DOHH2 (cell line): Measurements from ENCODE around the gene NOC2L.

Experiments used
- H3F3A ChIP-seq: fragments of 200-600 bp; sonication (generic), shearing (Covaris generic); 2 replicates; pipeline ENCODE4 v1.6.0; 2016; ENCODE audit warnings: antibody characterized with exemption, mild to moderate bottlenecking; ENCODE audit not compliant: control insufficient read depth, insufficient read depth
- H3K27ac ChIP-seq: fragments of 200-600 bp; sonication (generic); 2 replicates; pipeline ENCODE4 v1.5.1; 2014; ENCODE audit warnings: low read depth, mild to moderate bottlenecking, low read length, moderate library complexity
- H3K27me3 ChIP-seq: fragments of 200-600 bp; sonication (generic); 2 replicates; pipeline ENCODE4 v1.6.1; 2014; ENCODE audit warnings: mild to moderate bottlenecking, low read length, mixed read lengths; ENCODE audit not compliant: control insufficient read depth
- H3K36me3 ChIP-seq: fragments of 200-600 bp; sonication (generic); 2 replicates; pipeline ENCODE4 v1.6.1; 2014; ENCODE audit warnings: mild to moderate bottlenecking, low read length, moderate library complexity, mixed read lengths; ENCODE audit not compliant: control insufficient read depth
- H3K4me1 ChIP-seq: fragments of 200-600 bp; sonication (generic); 2 replicates; pipeline ENCODE4 v1.6.1; 2014; ENCODE audit warnings: mild to moderate bottlenecking, low read length, mixed read lengths; ENCODE audit not compliant: control insufficient read depth
- H3K4me2 ChIP-seq: fragments of 200-600 bp; sonication (generic); 2 replicates; pipeline ENCODE4 v1.6.0; 2014; ENCODE audit warnings: mild to moderate bottlenecking, low read length, moderate library complexity
- H3K4me3 ChIP-seq: fragments of 200-600 bp; sonication (generic); 2 replicates; pipeline ENCODE4 v1.5.1; 2014; ENCODE audit warnings: mild to moderate bottlenecking, low read length, mixed read lengths
- H3K79me2 ChIP-seq: fragments of 200-600 bp; sonication (generic); 2 replicates; pipeline ENCODE4 v1.6.1; 2014; ENCODE audit warnings: mild to moderate bottlenecking, low read length, mixed read lengths; ENCODE audit not compliant: control insufficient read depth
- H3K9me2 ChIP-seq: fragments of 200-600 bp; sonication (generic); replicated peaks from 2 replicates; pipeline ENCODE4 v1.6.1; 2014; ENCODE audit warnings: mild to moderate bottlenecking, low read length, mixed read lengths; ENCODE audit not compliant: control insufficient read depth
- H3K9me3 ChIP-seq: fragments of 200-600 bp; sonication (generic); 2 replicates; pipeline ENCODE4 v1.6.1; 2014; ENCODE audit warnings: antibody characterized with exemption, low read length, mixed read lengths; ENCODE audit not compliant: control insufficient read depth, insufficient read depth
- H4K20me1 ChIP-seq: fragments of 200-600 bp; sonication (generic); 2 replicates; pipeline ENCODE4 v1.6.0; 2014; ENCODE audit warnings: low read depth, mild to moderate bottlenecking, antibody characterized with exemption, low read length, moderate library complexity; ENCODE audit not compliant: control insufficient read depth, insufficient read depth
- CTCF ChIP-seq: fragments of 200-600 bp; sonication (generic); IDR thresholded peaks from one replicate; pipeline ENCODE4 v1.5.1; 2014; ENCODE audit warnings: antibody characterized with exemption, mild to moderate bottlenecking, low read depth, low read length; ENCODE audit not compliant: poor library complexity, severe bottlenecking
- EZH2phosphoT487 ChIP-seq: fragments of 200-600 bp; sonication (generic); IDR thresholded peaks from 2 replicates; pipeline ENCODE4 v1.6.1; 2017; ENCODE audit warnings: borderline replicate concordance, mild to moderate bottlenecking, antibody characterized with exemption, low read length, moderate library complexity, mixed read lengths

Gene NOC2L

GRCh38 chr1:909861-910310, 49.2 kb downstream of the NOC2L start:
- H3K4me2 ChIP-seq = no peak overlapping the region
- H3F3A ChIP-seq = no peaks in the 10 kb centered on the region
- no peaks in the 10 kb centered on the region for H3K9me2 ChIP-seq
- no peaks in the 10 kb centered on the region for H3K9me3 ChIP-seq
- no peaks in the 10 kb centered on the region for H4K20me1 ChIP-seq
- H3K4me1 ChIP-seq = peaks cover 8% of the 10 kb centered on the region
- no peaks in the 10 kb centered on the region for H3K36me3 ChIP-seq
- H3K79me2 ChIP-seq = no peaks in the 10 kb centered on the region
- H3K27me3 ChIP-seq = peaks cover 20% of the 10 kb centered on the region
- TF ChIP-seq EZH2phosphoT487 (no peak), CTCF (no peak)
- H3K4me3 ChIP-seq = no peak overlapping the region
- no peak overlapping the region for H3K27ac ChIP-seq

- no peak overlapping the region for H3K4me3 ChIP-seq
- no peak for TF ChIP-seq CTCF
- TF ChIP-seq EZH2phosphoT487 = no peak
- H3K79me2 ChIP-seq = no peaks in the 10 kb centered on the region
- H3K27me3 ChIP-seq = peaks cover 20% of the 10 kb centered on the region
- H3K9me2 ChIP-seq = no peaks in the 10 kb centered on the region
- H3K4me2 ChIP-seq = no peak overlapping the region
- no peaks in the 10 kb centered on the region for H3K36me3 ChIP-seq
- peaks cover 9% of the 10 kb centered on the region for H3K4me1 ChIP-seq
- H4K20me1 ChIP-seq = no peaks in the 10 kb centered on the region
- no peaks in the 10 kb centered on the region for H3F3A ChIP-seq
- H3K9me3 ChIP-seq = no peaks in the 10 kb centered on the region
- H3K27ac ChIP-seq = no peak overlapping the region
Measured at GRCh38 chr1:908661-909060, 50.4 kb downstream of the NOC2L start.

GRCh38 chr1:907611-908451, 51.2 kb downstream of the NOC2L start:
- H3K27me3 ChIP-seq = peaks cover 20% of the 10 kb centered on the region
- H3K9me2 ChIP-seq = no peaks in the 10 kb centered on the region
- TF ChIP-seq CTCF (no peak), EZH2phosphoT487 (no peak)
- no peak overlapping the region for H3K4me3 ChIP-seq
- no peaks in the 10 kb centered on the region for H4K20me1 ChIP-seq
- H3K4me1 ChIP-seq = peaks cover 9% of the 10 kb centered on the region
- H3F3A ChIP-seq = no peaks in the 10 kb centered on the region
- no peaks in the 10 kb centered on the region for H3K79me2 ChIP-seq
- H3K36me3 ChIP-seq = no peaks in the 10 kb centered on the region
- H3K27ac ChIP-seq = no peak overlapping the region
- no peak overlapping the region for H3K4me2 ChIP-seq
- H3K9me3 ChIP-seq = no peaks in the 10 kb centered on the region
